Measurements from ENCODE around the gene RPTOR. TPM values are rescaled to one million over a fixed set of nuclear protein-coding genes. Genes with fewer than 3 reads are reported as not detected.

RPTOR gene
- polyA plus RNA-seq, 4 donors, result 3.2 to 16.5 (median 10.1) TPM

DNA sequence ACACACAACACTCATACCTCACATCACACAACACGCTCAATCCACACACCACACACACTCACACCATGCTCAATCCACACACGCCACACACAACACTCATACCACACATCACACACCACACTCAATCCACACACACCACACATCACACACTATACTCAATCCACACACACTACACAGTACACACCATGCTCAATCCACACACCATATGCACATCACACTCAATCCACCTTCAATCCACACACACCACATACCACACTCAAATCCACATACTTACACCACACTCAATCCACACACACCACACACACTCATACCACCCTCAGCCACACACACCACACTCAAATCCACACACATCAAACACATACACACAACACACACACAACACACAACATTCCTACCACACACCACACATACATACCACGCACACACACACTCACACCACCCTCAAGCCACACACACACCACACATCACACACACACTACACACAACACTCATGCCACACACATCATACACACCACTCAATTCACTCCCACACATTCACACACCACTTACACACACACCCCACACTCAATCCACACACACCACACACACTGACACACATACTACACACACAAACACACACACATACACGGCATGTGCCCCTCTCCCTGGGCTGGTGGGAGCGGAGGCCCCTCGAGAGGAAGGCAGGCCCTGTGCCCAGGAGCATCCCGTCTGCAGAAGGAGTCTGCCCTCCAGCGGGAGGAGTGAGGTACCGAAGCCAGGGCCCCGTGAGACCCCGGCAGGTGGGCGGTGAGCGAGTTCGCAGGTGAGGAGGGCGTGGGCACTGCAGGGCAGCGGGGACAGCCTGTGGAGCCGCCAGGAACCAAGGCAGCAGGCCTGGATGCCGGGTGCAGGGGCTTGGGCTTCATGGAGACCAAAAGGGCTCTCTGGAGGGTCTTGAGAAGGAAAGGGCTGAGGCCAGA is 33.1 kb upstream of the RPTOR start:
- Histone ChIP-seq H3K4me3 (ENCODE audit: low read depth in 1 of 3, low read length in 3 of 3) (no peak overlapping the region), H3K27me3 (ENCODE audit: control insufficient read depth in 3 of 3, insufficient read depth in 3 of 3, low read length in 3 of 3) (peaks cover 0 to 28% (median 2%) of the 10 kb centered on the region in 3 donors), H3K4me1 (ENCODE audit: control insufficient read depth in 3 of 3, insufficient read depth in 2 of 3, low read depth in 1 of 3, low read length in 2 of 3) (no peaks in the 10 kb centered on the region), H3K27ac (ENCODE audit: low read depth in 1 of 3, low read length in 2 of 3) (no peak overlapping the region), H3K9me3 (ENCODE audit: control insufficient read depth in 2 of 2, insufficient read depth in 1 of 2, low read depth in 1 of 2, low read length in 1 of 2) (no peaks in the 10 kb centered on the region), H3K36me3 (ENCODE audit: control insufficient read depth in 3 of 3, insufficient read depth in 2 of 3, low read depth in 1 of 3, low read length in 3 of 3) (no peaks in the 10 kb centered on the region)
- DNase-seq (no peak), FAIRE-seq (no peak)
- 36 to 46% (median 40%) methylated on average over 18 of the region's 18 CpGs for WGBS, 3 donors

DNA sequence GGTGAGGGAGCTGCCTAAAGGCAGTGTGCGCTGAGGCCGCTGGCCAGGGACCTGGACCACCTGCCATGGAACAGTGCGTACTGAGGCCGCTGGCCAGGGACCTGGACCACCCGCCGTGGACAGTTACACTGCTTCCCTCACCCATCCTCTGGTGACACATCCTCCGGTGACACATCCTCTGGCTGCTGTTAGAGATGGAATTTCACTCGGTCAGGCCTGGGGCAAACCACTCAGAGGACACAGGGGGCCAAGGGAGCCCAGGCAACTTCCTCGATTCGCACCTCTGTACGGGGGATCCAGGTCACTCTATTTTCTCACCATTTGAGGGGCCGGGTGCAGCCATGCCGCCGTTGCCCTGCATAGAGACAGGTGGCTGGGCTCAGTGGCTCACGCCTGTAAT is 32.4 kb upstream of the RPTOR start:
- 85 to 86% (median 86%) methylated on average over 15 of the region's 15 CpGs for WGBS, 3 donors
- H3K36me3 ChIP-seq (ENCODE audit: control insufficient read depth in 3 of 3, insufficient read depth in 2 of 3, low read depth in 1 of 3, low read length in 3 of 3), result no peaks in the 10 kb centered on the region
- peaks cover 0 to 28% (median 2%) of the 10 kb centered on the region in 3 donors for H3K27me3 ChIP-seq (ENCODE audit: control insufficient read depth in 3 of 3, insufficient read depth in 3 of 3, low read length in 3 of 3)
- H3K4me3 ChIP-seq (ENCODE audit: low read depth in 1 of 3, low read length in 3 of 3), result no peak overlapping the region
- H3K27ac ChIP-seq (ENCODE audit: low read depth in 1 of 3, low read length in 2 of 3), result no peak overlapping the region
- DNase-seq, result no peak
- no peaks in the 10 kb centered on the region for H3K9me3 ChIP-seq (ENCODE audit: control insufficient read depth in 2 of 2, insufficient read depth in 1 of 2, low read depth in 1 of 2, low read length in 1 of 2)
- no peak for FAIRE-seq
- H3K4me1 ChIP-seq (ENCODE audit: control insufficient read depth in 3 of 3, insufficient read depth in 2 of 3, low read depth in 1 of 3, low read length in 2 of 3), result no peaks in the 10 kb centered on the region

DNA sequence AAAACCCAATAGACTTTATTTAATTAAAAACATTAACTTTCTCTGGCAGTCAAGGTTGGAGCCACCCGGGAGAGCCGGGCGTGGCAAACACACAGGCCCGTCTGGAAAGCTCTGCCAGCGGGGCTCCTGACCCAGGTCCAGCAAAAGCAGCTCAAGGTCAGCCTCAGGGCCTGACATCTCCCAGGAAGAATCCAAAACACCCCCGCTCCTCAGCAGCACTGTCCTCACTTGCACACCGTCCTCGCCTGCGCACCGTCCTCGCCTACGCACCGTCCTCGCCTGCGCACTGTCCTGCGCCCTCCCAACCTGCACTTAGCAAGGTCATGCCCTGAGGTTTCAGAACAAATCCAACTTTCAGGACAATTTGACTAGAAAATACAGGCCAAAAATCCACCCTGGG is 31.4 kb upstream of the RPTOR start:
- Histone ChIP-seq H3K36me3 (ENCODE audit: control insufficient read depth in 3 of 3, insufficient read depth in 2 of 3, low read depth in 1 of 3, low read length in 3 of 3) (no peaks in the 10 kb centered on the region), H3K4me1 (ENCODE audit: control insufficient read depth in 3 of 3, insufficient read depth in 2 of 3, low read depth in 1 of 3, low read length in 2 of 3) (no peaks in the 10 kb centered on the region), H3K9me3 (ENCODE audit: control insufficient read depth in 2 of 2, insufficient read depth in 1 of 2, low read depth in 1 of 2, low read length in 1 of 2) (no peaks in the 10 kb centered on the region), H3K27ac (ENCODE audit: low read depth in 1 of 3, low read length in 2 of 3) (no peak overlapping the region), H3K4me3 (ENCODE audit: low read depth in 1 of 3, low read length in 3 of 3) (no peak overlapping the region), H3K27me3 (ENCODE audit: control insufficient read depth in 3 of 3, insufficient read depth in 3 of 3, low read length in 3 of 3) (peaks cover 0 to 28% (median 2%) of the 10 kb centered on the region in 3 donors)
- DNase-seq (no peak), FAIRE-seq (no peak)
- 75 to 87% (median 81%) methylated on average over 16 of the region's 16 CpGs for WGBS, 3 donors

DNA sequence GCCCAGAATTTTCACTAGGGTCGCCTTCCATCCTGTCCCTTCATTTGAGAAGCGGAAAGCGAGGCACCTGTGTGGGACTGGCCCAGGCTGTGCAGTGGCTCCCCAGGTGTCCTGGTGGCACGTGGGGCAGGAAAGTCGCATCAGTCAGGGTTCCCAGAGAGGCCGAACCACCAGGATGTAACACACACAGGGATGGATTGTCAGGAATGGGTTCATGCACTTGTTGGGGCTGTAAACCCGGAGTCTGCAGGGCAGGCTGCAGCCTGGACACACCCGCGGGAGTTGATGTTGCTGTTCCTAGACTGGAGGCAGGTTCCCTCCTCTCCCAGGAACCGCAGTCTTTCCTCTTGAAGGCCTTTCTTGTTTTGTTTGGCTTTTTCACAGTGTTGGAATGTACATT is 30.7 kb upstream of the RPTOR start:
- H3K27ac ChIP-seq (ENCODE audit: low read depth in 1 of 3, low read length in 2 of 3), result no peak overlapping the region
- no peak for FAIRE-seq
- WGBS, 3 donors, result 39 to 51% (median 47%) methylated on average over 10 of the region's 10 CpGs
- no peak for DNase-seq
- H3K9me3 ChIP-seq (ENCODE audit: control insufficient read depth in 2 of 2, insufficient read depth in 1 of 2, low read depth in 1 of 2, low read length in 1 of 2), result no peaks in the 10 kb centered on the region
- no peak overlapping the region for H3K4me3 ChIP-seq (ENCODE audit: low read depth in 1 of 3, low read length in 3 of 3)
- no peaks in the 10 kb centered on the region for H3K36me3 ChIP-seq (ENCODE audit: control insufficient read depth in 3 of 3, insufficient read depth in 2 of 3, low read depth in 1 of 3, low read length in 3 of 3)
- no peaks in the 10 kb centered on the region for H3K4me1 ChIP-seq (ENCODE audit: control insufficient read depth in 3 of 3, insufficient read depth in 2 of 3, low read depth in 1 of 3, low read length in 2 of 3)
- H3K27me3 ChIP-seq (ENCODE audit: control insufficient read depth in 3 of 3, insufficient read depth in 3 of 3, low read length in 3 of 3), result peaks cover 0 to 26% (median 2%) of the 10 kb centered on the region in 3 donors

DNA sequence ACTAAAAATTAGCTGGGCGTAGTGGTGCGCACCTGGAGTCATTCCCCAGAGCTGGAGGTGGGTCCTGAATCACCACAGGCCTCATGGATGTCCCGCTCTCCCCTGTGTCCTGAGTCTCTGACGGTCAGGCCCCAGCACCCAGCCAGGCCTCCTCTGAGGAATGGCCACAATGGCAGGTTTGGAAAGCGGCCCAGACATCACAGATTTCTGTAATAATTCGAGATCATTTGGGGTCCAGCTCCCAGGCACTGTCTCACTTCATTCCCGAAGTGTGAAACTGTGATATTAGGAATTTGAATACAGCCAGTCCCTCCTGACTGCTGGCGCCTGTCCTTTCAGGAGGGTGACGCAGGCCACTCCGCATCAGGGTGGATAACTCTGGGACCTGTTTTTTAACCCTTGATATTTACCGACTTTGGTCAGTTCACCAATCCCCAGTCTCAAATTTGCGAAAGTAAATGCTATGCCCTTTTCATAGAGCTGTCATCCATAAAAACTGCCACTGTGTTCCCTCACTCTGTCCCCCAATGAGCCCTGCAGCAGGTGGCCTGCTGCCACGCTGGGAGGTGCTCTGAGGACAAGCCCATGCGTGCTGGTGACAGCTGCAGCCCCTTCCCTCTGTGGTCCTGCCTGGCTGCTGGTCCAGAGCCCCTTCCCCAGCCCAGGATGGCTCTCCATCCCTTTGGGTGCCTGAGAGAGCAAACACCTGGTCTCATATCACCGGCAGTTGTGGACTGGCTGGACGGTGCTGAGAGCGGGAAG is 28.3 kb upstream of the RPTOR start:
- no peak for FAIRE-seq
- H3K27me3 ChIP-seq (ENCODE audit: control insufficient read depth in 3 of 3, insufficient read depth in 3 of 3, low read length in 3 of 3), result peaks cover 0 to 19% (median under 1%) of the 10 kb centered on the region in 3 donors
- no peaks in the 10 kb centered on the region for H3K4me1 ChIP-seq (ENCODE audit: control insufficient read depth in 3 of 3, insufficient read depth in 2 of 3, low read depth in 1 of 3, low read length in 2 of 3)
- DNase-seq, result no peak
- no peaks in the 10 kb centered on the region for H3K36me3 ChIP-seq (ENCODE audit: control insufficient read depth in 3 of 3, insufficient read depth in 2 of 3, low read depth in 1 of 3, low read length in 3 of 3)
- no peak overlapping the region for H3K4me3 ChIP-seq (ENCODE audit: low read depth in 1 of 3, low read length in 3 of 3)
- H3K27ac ChIP-seq (ENCODE audit: low read depth in 1 of 3, low read length in 2 of 3), result no peak overlapping the region
- H3K9me3 ChIP-seq (ENCODE audit: control insufficient read depth in 2 of 2, insufficient read depth in 1 of 2, low read depth in 1 of 2, low read length in 1 of 2), result no peaks in the 10 kb centered on the region
- 74 to 79% (median 74%) methylated on average over 17 of the region's 17 CpGs for WGBS, 3 donors

DNA sequence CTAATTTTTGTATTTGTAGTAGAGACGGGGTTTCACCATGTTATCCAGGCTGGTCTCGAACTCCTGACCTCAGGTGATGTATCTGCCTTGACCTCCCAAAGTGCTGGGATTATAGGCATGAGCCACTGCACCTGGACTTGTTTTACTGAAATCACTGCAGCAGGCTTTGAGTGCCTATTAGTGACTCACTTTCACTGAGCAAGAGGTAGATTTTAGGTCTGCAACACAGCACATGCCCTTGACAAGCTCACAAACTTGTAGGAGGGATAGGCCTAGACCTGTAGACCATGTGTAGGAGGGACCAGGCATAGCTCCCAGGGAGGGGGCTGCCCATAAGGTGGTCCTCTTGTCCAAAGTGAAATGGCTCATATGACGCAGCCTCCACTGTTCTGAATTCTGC is 27.0 kb upstream of the RPTOR start:
- Histone ChIP-seq H3K4me1 (ENCODE audit: control insufficient read depth in 3 of 3, insufficient read depth in 2 of 3, low read depth in 1 of 3, low read length in 2 of 3) (no peaks in the 10 kb centered on the region), H3K36me3 (ENCODE audit: control insufficient read depth in 3 of 3, insufficient read depth in 2 of 3, low read depth in 1 of 3, low read length in 3 of 3) (no peaks in the 10 kb centered on the region), H3K27me3 (ENCODE audit: control insufficient read depth in 3 of 3, insufficient read depth in 3 of 3, low read length in 3 of 3) (peaks cover 0 to 9% (median 0%) of the 10 kb centered on the region in 3 donors), H3K9me3 (ENCODE audit: control insufficient read depth in 2 of 2, insufficient read depth in 1 of 2, low read depth in 1 of 2, low read length in 1 of 2) (no peaks in the 10 kb centered on the region), H3K4me3 (ENCODE audit: low read depth in 1 of 3, low read length in 3 of 3) (no peak overlapping the region), H3K27ac (ENCODE audit: low read depth in 1 of 3, low read length in 2 of 3) (no peak overlapping the region)
- WGBS, 3 donors, result 82 to 89% (median 86%) methylated on average over 3 of the region's 3 CpGs
- FAIRE-seq, result no peak
- DNase-seq, result no peak

DNA sequence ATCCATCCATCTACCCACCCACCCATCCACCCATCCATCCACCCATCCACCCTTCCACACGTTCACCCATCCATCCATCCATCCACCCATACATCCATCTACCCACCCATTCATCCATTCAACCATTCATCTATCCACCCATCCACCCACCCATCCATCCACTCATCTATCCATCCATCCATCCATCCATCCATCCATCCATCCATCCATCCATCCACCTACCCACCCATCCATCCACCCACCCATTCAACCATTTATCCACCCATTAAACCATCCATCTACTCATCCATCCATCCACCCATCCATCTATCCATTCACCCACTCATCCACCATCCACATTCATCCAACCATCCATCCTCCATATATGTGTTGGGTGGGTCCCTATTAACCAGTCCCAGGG is 26.2 kb upstream of the RPTOR start:
- FAIRE-seq (no peak), DNase-seq (no peak)
- H3K4me3 ChIP-seq (ENCODE audit: low read depth in 1 of 3, low read length in 3 of 3), result no peak overlapping the region
- 43 to 84% (median 71%) methylated on average over 1 of the region's 1 CpG for WGBS, 3 donors
- H3K36me3 ChIP-seq (ENCODE audit: control insufficient read depth in 3 of 3, insufficient read depth in 2 of 3, low read depth in 1 of 3, low read length in 3 of 3), result no peaks in the 10 kb centered on the region
- H3K27ac ChIP-seq (ENCODE audit: low read depth in 1 of 3, low read length in 2 of 3), result no peak overlapping the region
- peaks cover 0 to 12% (median 0%) of the 10 kb centered on the region in 3 donors for H3K27me3 ChIP-seq (ENCODE audit: control insufficient read depth in 3 of 3, insufficient read depth in 3 of 3, low read length in 3 of 3)
- H3K9me3 ChIP-seq (ENCODE audit: control insufficient read depth in 2 of 2, insufficient read depth in 1 of 2, low read depth in 1 of 2, low read length in 1 of 2), result peaks cover 0 to 6% of the 10 kb centered on the region in 2 donors
- no peaks in the 10 kb centered on the region for H3K4me1 ChIP-seq (ENCODE audit: control insufficient read depth in 3 of 3, insufficient read depth in 2 of 3, low read depth in 1 of 3, low read length in 2 of 3)

DNA sequence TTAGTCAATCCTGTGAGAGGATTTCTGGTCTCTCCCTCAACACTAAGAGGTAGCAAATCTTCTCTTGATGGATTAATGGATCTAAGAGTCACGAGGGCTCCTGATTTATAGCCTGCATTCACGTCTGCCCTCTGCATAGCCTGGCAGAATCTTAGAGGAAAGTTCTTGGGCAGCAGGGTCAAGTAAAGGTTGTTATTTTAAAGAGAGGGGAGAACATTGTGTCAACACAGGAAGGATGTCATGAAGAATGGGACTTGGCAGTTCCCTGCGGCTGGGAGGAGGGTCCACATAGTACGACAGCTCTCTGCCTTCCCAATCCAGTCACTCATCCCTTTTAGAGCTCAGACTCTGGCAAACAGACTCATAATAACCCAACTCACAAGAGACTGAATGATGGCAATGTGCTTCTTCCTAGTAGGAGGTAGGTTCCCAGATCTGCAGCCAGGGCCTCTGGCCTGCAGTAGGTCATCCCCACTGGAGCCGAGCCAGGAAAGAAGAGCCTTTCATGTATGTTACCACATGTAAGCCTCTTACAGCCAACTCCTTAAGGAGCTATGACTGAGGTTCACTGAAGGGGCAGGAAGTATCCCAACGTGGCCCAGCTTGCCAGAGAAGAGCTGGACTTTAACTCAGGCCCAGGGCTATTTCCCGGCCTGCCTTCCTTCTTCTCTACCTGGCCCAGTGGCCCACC is 25.4 kb upstream of the RPTOR start:
- no peak overlapping the region for H3K4me3 ChIP-seq (ENCODE audit: low read depth in 1 of 3, low read length in 3 of 3)
- WGBS, 3 donors, result 40 to 52% (median 45%) methylated on average over 7 of the region's 7 CpGs
- peaks cover 0 to 12% (median 0%) of the 10 kb centered on the region in 3 donors for H3K27me3 ChIP-seq (ENCODE audit: control insufficient read depth in 3 of 3, insufficient read depth in 3 of 3, low read length in 3 of 3)
- peaks cover 0 to 6% of the 10 kb centered on the region in 2 donors for H3K9me3 ChIP-seq (ENCODE audit: control insufficient read depth in 2 of 2, insufficient read depth in 1 of 2, low read depth in 1 of 2, low read length in 1 of 2)
- no peaks in the 10 kb centered on the region for H3K4me1 ChIP-seq (ENCODE audit: control insufficient read depth in 3 of 3, insufficient read depth in 2 of 3, low read depth in 1 of 3, low read length in 2 of 3)
- no peaks in the 10 kb centered on the region for H3K36me3 ChIP-seq (ENCODE audit: control insufficient read depth in 3 of 3, insufficient read depth in 2 of 3, low read depth in 1 of 3, low read length in 3 of 3)
- DNase-seq (no peak), FAIRE-seq (no peak)
- H3K27ac ChIP-seq (ENCODE audit: low read depth in 1 of 3, low read length in 2 of 3), result no peak overlapping the region

Measured in small intestine (tissue), 7 donors.